ENCODE results near the gene GPR37L1.

The GPR37L1 gene

GRCh38 chr1:202154148-202154765 is 31.5 kb downstream of the GPR37L1 start:
- DNase-seq (ENCODE audit: low read depth in 3 of 3, low spot score in 1 of 3) = no peak

- DNase-seq (ENCODE audit: low read depth in 3 of 3, low spot score in 1 of 3) = no peak
These were observed 32.2 kb downstream of the GPR37L1 start for GRCh38 chr1:202154766-202155477.

GRCh38 chr1:202155478-202156021 is 32.8 kb downstream of the GPR37L1 start:
- no peak for DNase-seq (ENCODE audit: low read depth in 3 of 3, low spot score in 1 of 3)

DNA sequence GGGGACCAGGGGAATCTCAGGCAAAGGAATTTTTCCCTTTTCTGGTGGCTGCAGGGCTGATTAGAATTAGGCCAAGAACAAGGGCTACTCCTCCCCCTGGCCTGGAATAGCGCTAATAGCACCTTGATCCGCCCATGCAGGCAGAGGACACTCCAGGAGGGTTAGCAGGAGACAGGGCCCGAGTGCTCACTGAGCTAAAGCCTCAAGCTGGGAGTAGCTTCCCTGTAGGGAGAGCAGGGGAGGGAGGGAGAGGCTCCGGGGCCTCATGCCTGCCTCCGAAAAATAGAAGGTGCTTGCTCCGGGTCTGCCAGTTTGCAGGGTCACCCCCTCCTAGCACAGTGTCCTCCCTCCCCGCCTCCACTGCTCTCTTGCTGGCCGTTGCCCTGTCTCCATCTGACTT is 33.9 kb downstream of the GPR37L1 start:
- DNase-seq (ENCODE audit: low read depth in 3 of 3, low spot score in 1 of 3) = no peak

- DNase-seq (ENCODE audit: low read depth in 3 of 3, low spot score in 1 of 3) = no peak
These were observed 35.2 kb downstream of the GPR37L1 start for GRCh38 chr1:202157945-202158344.

DNA sequence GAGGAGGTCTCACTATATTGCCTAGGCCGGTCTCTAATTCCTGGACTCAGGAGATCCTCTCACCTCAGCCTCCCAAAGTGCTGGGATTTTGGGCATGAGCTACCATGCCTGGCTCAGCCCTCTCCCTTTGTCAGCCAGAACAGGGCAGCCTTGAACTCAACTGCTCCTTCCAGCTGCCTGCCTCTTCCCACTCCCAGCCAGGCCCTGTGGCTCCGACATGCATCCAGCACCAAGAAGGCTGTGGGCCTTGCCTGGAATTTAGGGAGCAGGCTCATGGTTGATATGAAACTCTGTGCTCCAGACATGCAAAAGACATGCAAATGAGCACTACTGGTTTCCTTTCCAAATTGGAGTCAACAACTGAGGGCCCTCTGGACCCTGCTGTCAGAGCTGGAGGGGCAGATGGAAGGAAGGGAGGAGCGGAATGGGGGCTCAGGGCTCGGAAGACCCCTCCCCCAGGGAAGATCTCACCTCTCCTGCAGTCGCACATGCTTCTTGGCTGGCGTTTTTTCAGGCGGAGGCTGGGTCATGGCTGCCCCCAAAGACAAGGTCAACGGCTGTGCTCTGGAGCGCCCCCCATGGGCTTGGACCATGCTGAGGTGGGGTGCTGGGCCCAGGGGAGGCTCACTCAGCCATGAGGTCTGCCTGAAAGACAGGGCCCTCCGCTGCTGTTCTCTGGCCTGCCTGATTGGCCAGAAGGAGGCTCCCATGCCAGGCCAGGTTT is 36.3 kb downstream of the GPR37L1 start:
- DNase-seq (ENCODE audit: low read depth in 3 of 3, low spot score in 1 of 3) = no peak

DNA sequence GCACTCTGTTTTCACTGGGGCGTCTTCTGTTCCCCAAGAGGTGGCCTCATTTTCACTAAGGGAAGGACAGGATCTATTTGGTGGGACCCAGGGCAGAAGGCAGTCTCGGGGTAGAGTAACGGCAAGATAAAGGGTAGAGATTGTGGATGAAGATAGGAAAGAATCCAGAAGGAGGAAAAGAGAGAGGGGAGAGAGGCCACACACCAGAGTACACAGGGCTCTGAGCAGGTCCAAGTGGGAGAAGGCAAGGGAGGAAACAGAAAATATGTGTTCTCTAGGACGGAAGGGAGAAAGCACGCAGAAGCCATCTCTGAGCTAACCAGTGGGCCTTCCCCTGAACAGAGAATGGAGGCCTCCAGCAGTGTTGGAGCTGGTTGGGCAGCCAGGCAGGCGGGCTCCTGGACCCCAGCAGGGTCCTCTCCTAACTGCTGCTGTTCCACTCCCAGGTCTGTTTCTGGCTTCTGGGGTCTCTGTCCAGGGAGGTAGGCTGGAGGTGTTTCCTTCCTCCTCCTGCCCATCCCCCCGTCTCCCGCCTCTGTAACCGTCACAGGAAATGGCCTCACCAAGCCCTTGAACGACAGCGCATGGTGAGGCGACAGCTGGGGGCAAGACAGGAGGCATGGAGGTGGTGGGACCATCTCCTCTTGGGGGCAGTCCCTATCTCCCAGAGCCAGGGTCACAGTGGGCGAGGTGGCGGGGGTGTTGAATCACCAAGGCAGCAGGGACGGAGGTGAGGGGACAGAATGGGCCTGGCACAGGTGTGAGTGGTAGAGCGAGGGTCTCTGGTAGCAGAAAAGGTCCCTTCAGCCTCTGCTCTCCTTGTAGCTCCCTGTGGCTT is 37.0 kb downstream of the GPR37L1 start:
- DNase-seq (ENCODE audit: low read depth in 3 of 3, low spot score in 1 of 3) = peak in 1 of 3 donors; percentile 48

- DNase-seq (ENCODE audit: low read depth in 3 of 3, low spot score in 1 of 3) = peak; percentile 59 to 82 (median 67)
These were observed 37.7 kb downstream of the GPR37L1 start, which contains the start of gene PTPN7 for GRCh38 chr1:202160377-202160940. Gene PTPN7, minus strand, starts transcription at chr1:202160602. Its CDS starts 1,200 bp downstream, at chr1:202159402.

GRCh38 chr1:202161151-202162046 is 38.7 kb downstream of the GPR37L1 start:
- no peak for DNase-seq (ENCODE audit: low read depth in 3 of 3, low spot score in 1 of 3)

- DNase-seq (ENCODE audit: low read depth in 3 of 3, low spot score in 1 of 3) = peak in 1 of 3 donors; percentile 27
These were observed 39.3 kb downstream of the GPR37L1 start for GRCh38 chr1:202162047-202162417.

DNA sequence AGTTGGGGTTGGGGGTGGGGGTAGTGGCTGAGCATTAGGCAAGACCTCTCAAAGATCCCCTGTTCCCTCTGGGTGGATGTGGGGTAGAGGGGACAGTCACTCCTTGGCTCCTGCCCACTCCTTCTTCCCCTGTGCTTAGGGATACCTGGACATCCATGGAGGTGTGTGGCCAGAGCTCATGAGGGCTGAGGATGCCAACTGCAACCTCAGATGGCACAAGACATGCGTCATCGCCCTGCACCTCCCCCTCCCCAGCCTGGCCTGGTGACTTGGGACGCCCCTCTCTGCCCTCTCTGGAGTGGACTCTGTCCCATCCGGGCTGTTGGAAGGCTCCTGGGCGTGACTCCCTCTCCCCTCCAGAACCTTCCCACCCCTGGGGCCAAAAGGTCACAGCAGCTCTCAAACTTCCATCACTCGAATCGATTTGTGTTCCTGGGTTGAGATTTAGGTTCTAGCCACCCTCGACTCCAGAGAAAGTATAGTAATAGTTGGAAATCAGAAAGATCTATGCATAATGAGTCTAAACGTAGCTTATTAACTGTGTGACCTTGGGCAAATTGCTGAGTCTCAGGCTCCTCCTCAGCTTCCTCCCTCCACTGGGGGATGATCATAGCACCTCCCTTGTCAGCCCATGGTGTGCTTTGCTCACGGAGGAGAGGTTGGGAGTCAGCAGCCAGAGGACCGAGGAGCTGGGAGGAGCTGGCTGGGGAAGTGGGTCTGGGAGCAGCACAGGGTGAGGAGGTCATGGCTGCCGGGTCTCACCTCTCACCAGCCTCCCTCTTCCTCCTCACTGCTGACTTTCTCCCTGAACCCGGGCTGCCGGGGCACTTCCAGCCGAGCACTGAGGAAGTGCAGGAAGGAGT is 39.9 kb downstream of the GPR37L1 start:
- no peak for DNase-seq (ENCODE audit: low read depth in 3 of 3, low spot score in 1 of 3)

- DNase-seq (ENCODE audit: low read depth in 3 of 3, low spot score in 1 of 3) = no peak
These were observed 40.9 kb downstream of the GPR37L1 start for GRCh38 chr1:202163281-202164270.

DNA sequence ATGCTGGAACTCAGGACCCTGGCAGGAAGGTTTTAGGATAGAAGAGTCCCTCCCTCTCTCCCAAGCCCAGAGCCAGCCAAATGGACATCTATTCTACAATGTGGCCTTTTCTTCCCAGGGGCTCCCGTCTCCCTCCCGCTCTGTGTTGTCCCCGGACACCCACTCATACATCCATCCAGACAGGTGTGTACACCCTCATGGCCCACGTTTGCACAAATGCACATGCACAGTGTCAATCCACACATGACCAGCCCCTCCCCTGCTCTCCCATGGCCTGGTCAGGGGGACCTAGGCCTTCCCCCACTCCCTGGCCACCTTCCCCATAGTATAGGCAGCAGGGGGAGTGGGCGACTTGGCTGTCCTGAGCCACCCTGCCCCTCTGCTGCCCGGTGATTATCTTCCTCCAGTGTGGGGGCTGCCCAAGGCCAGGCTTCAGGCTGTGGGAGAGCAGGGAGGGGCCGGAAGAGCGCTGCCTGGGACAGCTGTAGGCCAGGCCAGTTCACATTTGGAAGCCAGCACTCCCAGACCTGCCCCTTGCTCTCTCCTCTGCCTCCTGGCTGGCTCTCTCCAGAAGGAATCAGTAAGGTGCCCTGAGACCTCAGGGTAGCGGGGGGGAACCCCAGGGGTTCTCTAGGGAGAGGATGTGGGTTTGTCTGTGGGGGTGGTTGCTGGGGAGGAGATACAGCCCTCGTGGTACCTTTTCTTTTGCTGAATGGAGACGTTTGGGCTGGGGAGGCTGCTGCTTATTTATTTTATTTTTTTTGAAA is 41.7 kb downstream of the GPR37L1 start:
- peak in 2 of 3 donors; percentile 47 to 55 for DNase-seq (ENCODE audit: low read depth in 3 of 3, low spot score in 1 of 3)

GRCh38 chr1:202165267-202165941 is 42.7 kb downstream of the GPR37L1 start:
- DNase-seq (ENCODE audit: low read depth in 3 of 3, low spot score in 1 of 3) = no peak

DNA sequence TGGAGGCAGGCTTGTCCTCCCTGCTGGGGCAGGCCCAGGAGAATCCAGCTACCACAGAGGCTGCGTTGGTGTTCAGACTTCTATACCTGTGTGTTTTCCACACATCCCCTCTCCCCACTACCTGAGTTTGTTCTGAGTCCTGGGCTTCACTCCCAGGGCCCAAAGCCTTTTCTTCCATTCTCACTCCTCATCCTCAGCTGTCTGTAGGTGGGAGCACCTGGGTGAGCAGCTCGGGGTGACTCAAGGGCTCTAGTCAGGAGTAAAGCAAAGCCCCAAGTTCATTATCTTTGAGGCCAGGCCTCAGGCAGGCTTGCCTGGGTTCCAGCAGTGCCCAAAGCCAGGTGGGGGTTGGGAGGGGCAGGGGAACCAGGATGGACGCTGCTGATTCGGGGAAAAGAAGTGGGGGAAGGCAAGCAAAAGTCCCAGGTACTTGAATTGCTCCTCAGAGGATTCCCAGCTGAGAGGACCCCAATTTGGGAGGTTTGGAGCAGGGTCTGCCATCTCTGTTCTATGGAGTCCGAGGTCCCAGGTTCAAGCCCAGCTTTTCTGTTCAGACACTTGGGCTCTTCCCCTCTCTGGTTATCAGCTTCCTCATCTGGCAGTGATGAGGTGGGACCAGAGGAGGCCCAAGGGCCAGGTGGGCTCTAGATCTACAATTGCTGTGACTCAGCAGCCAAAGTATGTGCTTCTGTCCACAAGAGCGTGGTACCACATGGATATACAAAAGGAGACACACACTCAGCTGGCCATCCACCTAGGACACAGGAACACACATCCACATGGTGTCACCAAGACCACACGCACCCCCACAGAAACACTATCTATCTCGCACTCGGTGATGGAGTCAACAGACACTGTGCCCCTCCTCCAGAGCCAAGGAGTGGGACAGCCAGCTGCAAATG is 43.5 kb downstream of the GPR37L1 start:
- DNase-seq (ENCODE audit: low read depth in 3 of 3, low spot score in 1 of 3) = no peak
